H9 (cell line): Measurements from ENCODE around the gene PNMA5. TPM values are rescaled to one million over a fixed set of nuclear protein-coding genes. Genes with fewer than 3 reads are reported as not detected.
"Not testable (repeated sequence)": the region's sequence is repeated elsewhere in the genome, so short reads cannot be mapped to it uniquely, and the experiment has no call there.

Experiments
- DNase-seq: peaks from one replicate; pipeline ENCODE4 v3.0.0-alpha.2; 2017
- H2AFZ ChIP-seq: one replicate; pipeline ENCODE4 v1.6.1; 2013; ENCODE audit warnings: mild to moderate bottlenecking, low read length, control low read depth, moderate library complexity
- H2AK5ac ChIP-seq: 2 replicates; pipeline ENCODE4 v1.6.1; 2013; ENCODE audit warnings: low read length, control low read depth, mixed read lengths; ENCODE audit not compliant: insufficient read length
- H2BK120ac ChIP-seq: one replicate; pipeline ENCODE4 v1.6.1; 2013; ENCODE audit warnings: low read depth, mild to moderate bottlenecking, low read length, control low read depth, inconsistent platforms; ENCODE audit not compliant: poor library complexity, severe bottlenecking
- H2BK12ac ChIP-seq: 2 replicates; pipeline ENCODE4 v1.6.1; 2013; ENCODE audit warnings: low read length, control low read depth, mixed read lengths, low read depth; ENCODE audit not compliant: insufficient read length
- H2BK15ac ChIP-seq: 2 replicates; pipeline ENCODE4 v1.6.1; 2013; ENCODE audit warnings: low read depth, low read length, control low read depth
- H2BK20ac ChIP-seq: one replicate; pipeline ENCODE4 v1.6.1; 2013; ENCODE audit warnings: low read depth, mild to moderate bottlenecking, low read length, control low read depth, inconsistent platforms; ENCODE audit not compliant: poor library complexity, severe bottlenecking
- H2BK5ac ChIP-seq: 2 replicates; pipeline ENCODE4 v1.6.1; 2013; ENCODE audit warnings: low read length, control low read depth, mixed read lengths; ENCODE audit not compliant: insufficient read length
- H3K14ac ChIP-seq: 2 replicates; pipeline ENCODE4 v1.6.1; 2013; ENCODE audit warnings: low read length, control low read depth; ENCODE audit not compliant: insufficient read depth
- H3K18ac ChIP-seq: 2 replicates; pipeline ENCODE4 v1.6.1; 2013; ENCODE audit warnings: low read depth, mild to moderate bottlenecking, mixed read lengths, low read length, control low read depth; ENCODE audit not compliant: insufficient read length
- H3K23ac ChIP-seq: 2 replicates; pipeline ENCODE4 v1.6.1; 2013; ENCODE audit warnings: low read length, control low read depth, mixed read lengths, low read depth; ENCODE audit not compliant: insufficient read length
- H3K23me2 ChIP-seq: 2 replicates; pipeline ENCODE4 v1.6.1; 2013; ENCODE audit warnings: low read depth, mild to moderate bottlenecking, mixed read lengths, low read length, control low read depth; ENCODE audit not compliant: insufficient read length, poor library complexity, severe bottlenecking
- H3K27ac ChIP-seq: 2 replicates; pipeline ENCODE4 v1.5.1; 2013; ENCODE audit warnings: low read length, control low read depth, mixed read lengths, low read depth; ENCODE audit not compliant: insufficient read length
- H3K27me3 ChIP-seq: 2 replicates; pipeline ENCODE4 v1.6.1; 2013; ENCODE audit warnings: low read length, control low read depth, inconsistent platforms; ENCODE audit not compliant: insufficient read depth
- H3K4ac ChIP-seq: 2 replicates; pipeline ENCODE4 v1.6.1; 2013; ENCODE audit warnings: low read depth, mild to moderate bottlenecking, control low read depth, inconsistent platforms, low read length, moderate library complexity
- H3K4me1 ChIP-seq: 2 replicates; pipeline ENCODE4 v1.6.1; 2013; ENCODE audit warnings: low read length, control low read depth, inconsistent platforms; ENCODE audit not compliant: insufficient read depth
- H3K4me2 ChIP-seq: 2 replicates; pipeline ENCODE4 v1.6.1; 2013; ENCODE audit warnings: low read length, control low read depth, mixed read lengths; ENCODE audit not compliant: insufficient read length, insufficient read depth
- H3K56ac ChIP-seq: 2 replicates; pipeline ENCODE4 v1.6.1; 2013; ENCODE audit warnings: low read depth, mild to moderate bottlenecking, mixed read lengths, low read length, control low read depth; ENCODE audit not compliant: insufficient read length
- H3K79me1 ChIP-seq: 2 replicates; pipeline ENCODE4 v1.6.1; 2013; ENCODE audit warnings: low read depth, mild to moderate bottlenecking, moderate library complexity, low read length, control low read depth, inconsistent platforms; ENCODE audit not compliant: insufficient read depth, poor library complexity, severe bottlenecking
- H3K79me2 ChIP-seq: 2 replicates; pipeline ENCODE4 v1.6.1; 2013; ENCODE audit warnings: low read length, control low read depth, inconsistent platforms; ENCODE audit not compliant: insufficient read depth
- H3K9ac ChIP-seq: 2 replicates; pipeline ENCODE4 v1.6.1; 2013; ENCODE audit warnings: low read length, control low read depth, mixed read lengths; ENCODE audit not compliant: insufficient read length; ENCODE audit errors: extremely low read depth
- H3K9me3 ChIP-seq: one replicate; pipeline ENCODE4 v1.6.1; 2013; ENCODE audit warnings: low read depth, low read length, inconsistent platforms; ENCODE audit not compliant: control insufficient read depth
- H3T11ph ChIP-seq: one replicate; pipeline ENCODE4 v1.6.1; 2013; ENCODE audit warnings: mild to moderate bottlenecking, low read length, control low read depth, inconsistent platforms
- H4K20me1 ChIP-seq: one replicate; pipeline ENCODE4 v1.6.1; 2013; ENCODE audit not compliant: control insufficient read depth, insufficient read length, insufficient read depth
- H4K5ac ChIP-seq: 2 replicates; pipeline ENCODE4 v1.6.1; 2013; ENCODE audit warnings: low read depth, mild to moderate bottlenecking, mixed read lengths, low read length, control low read depth; ENCODE audit not compliant: insufficient read length
- H4K8ac ChIP-seq: replicated peaks from 2 replicates; pipeline ENCODE4 v1.6.1; 2013; ENCODE audit warnings: low read length, control low read depth, mixed read lengths, low read depth; ENCODE audit not compliant: insufficient read length
- H4K91ac ChIP-seq: 2 replicates; pipeline ENCODE4 v1.6.1; 2013; ENCODE audit warnings: low read depth, mild to moderate bottlenecking, moderate library complexity, mixed read lengths, low read length, control low read depth; ENCODE audit not compliant: insufficient read length
- H3K27ac Mint-ChIP-seq, 3 experiments: 2 replicates in 2 of 3; 3 replicates in 1 of 3; pipeline ENCODE4 v1.8.0; 2020 to 2021; ENCODE audit warnings: mixed read lengths in 3 of 3, mild to moderate bottlenecking in 1 of 3, moderate library complexity in 1 of 3
- H3K27me3 Mint-ChIP-seq: 2 replicates; pipeline ENCODE4 v1.8.0; 2021; ENCODE audit warnings: low read depth, mild to moderate bottlenecking, moderate library complexity, mixed read lengths
- H3K36me3 Mint-ChIP-seq, 3 experiments: 2 replicates in 2 of 3; 3 replicates in 1 of 3; pipeline ENCODE4 v1.8.0; 2020 to 2021; ENCODE audit warnings: low read depth in 3 of 3, mixed read lengths in 3 of 3; ENCODE audit not compliant: insufficient read depth in 1 of 3
- H3K4me1 Mint-ChIP-seq, 2 experiments: 2 replicates each; pipeline ENCODE4 v1.8.0; 2020; ENCODE audit warnings: mixed read lengths in 2 of 2
- H3K4me3 Mint-ChIP-seq, 2 experiments: 2 replicates in 1 of 2; 3 replicates in 1 of 2; pipeline ENCODE4 v1.8.0; 2020 to 2021; ENCODE audit warnings: mild to moderate bottlenecking in 2 of 2, mixed read lengths in 2 of 2, moderate library complexity in 1 of 2
- H3K9me3 Mint-ChIP-seq, 2 experiments: 2 replicates in 1 of 2; 3 replicates in 1 of 2; pipeline ENCODE4 v1.8.0; 2020; ENCODE audit warnings: mild to moderate bottlenecking in 2 of 2, mixed read lengths in 2 of 2, moderate library complexity in 1 of 2
- CTCF ChIP-seq: fragments of 200-600 bp; sonication (generic); conservative IDR thresholded peaks from 3 replicates; pipeline ENCODE4 v1.8.0; 2021; ENCODE audit warnings: antibody characterized with exemption, mild to moderate bottlenecking
- WGBS: extraction: QIAGEN DNeasy Blood & Tissue Kit; methylation state at CpG from one replicate; pipeline ENCODE4 v1.1.7; 2013; ENCODE audit warnings: missing lambda C conversion rate, low lambda C conversion rate, mixed read lengths; ENCODE audit not compliant: insufficient read length; ENCODE audit errors: extremely low coverage; 5-methylcytosine and 5-hydroxymethylcytosine counted together
- total RNA-seq: library from RNA; stranded (reverse); gene quantifications from 2 replicates; pipeline ENCODE4 v1.2.1, GENCODE V29; 2021

PNMA5 gene
- total RNA-seq, 1 experiment from 2014 or later = not detected

DNA sequence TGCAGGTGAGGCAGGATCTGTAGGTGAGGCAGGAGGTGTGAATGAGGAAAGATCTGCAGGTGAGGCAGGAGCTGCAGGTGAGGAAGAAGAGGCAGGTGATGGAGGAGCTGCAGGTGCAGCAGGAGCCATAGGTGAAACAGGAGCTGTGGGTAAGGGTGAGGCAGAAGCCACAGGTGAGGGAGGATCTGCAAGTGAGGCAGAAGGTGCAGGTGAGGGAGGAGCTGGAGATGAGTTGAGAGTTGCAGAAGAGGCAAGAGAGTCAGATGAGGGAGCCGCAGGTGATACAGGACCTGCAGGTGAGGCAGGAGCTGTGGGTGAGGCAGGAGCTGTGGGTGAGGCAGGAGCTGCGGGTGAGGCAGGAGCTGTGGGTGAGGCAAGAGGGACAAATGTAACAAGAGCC is 35.2 kb upstream of the PNMA5 start:
- Histone ChIP-seq H3K18ac (no peak overlapping the region), H2BK120ac (no peak overlapping the region), H3K4me1 (no peaks in the 10 kb centered on the region), H2BK12ac (no peak overlapping the region), H3K14ac (no peak overlapping the region), H3K9me3 (peaks cover 28% of the 10 kb centered on the region), H3K4me2 (no peak overlapping the region), H2BK20ac (no peak overlapping the region), H3K23me2 (peaks cover 5% of the 10 kb centered on the region), H3K56ac (no peak overlapping the region), H4K5ac (no peak overlapping the region), H3K27me3 (no peaks in the 10 kb centered on the region), H2AK5ac (no peak overlapping the region), H3K79me2 (no peaks in the 10 kb centered on the region), H4K20me1 (no peaks in the 10 kb centered on the region), H3K4ac (no peak overlapping the region), H2BK5ac (no peak overlapping the region), H3K9ac (no peak overlapping the region), H3K79me1 (no peaks in the 10 kb centered on the region), H2BK15ac (no peak overlapping the region), H3K23ac (no peak overlapping the region), H4K8ac (peak overlapping the region; percentile 89), H3T11ph (no peak overlapping the region), H3K27ac (no peak overlapping the region), H2AFZ (no peak overlapping the region), H4K91ac (no peak overlapping the region)
- no CpG with 5 or more reads among the region's 2 CpGs for WGBS
- H3K4me3 Mint-ChIP-seq = no peak overlapping the region
- no peaks in the 10 kb centered on the region for H3K4me1 Mint-ChIP-seq
- peak; percentile 32 for DNase-seq
- peaks cover 5 to 8% (median 5%) of the 10 kb centered on the region in 3 experiments; a peak in 6 of 7 replicates for H3K36me3 Mint-ChIP-seq
- TF ChIP-seq CTCF = no peak
- peaks cover 65 to 75% of the 10 kb centered on the region in 2 experiments for H3K9me3 Mint-ChIP-seq
- peaks cover 27% of the 10 kb centered on the region for H3K27me3 Mint-ChIP-seq
- H3K27ac Mint-ChIP-seq = no peak overlapping the region

- not testable (repeated sequence) for DNase-seq, H2AK5ac ChIP-seq, H3K4me1 ChIP-seq, H3K14ac ChIP-seq, H3K79me1 ChIP-seq, H3K18ac ChIP-seq, H2BK12ac ChIP-seq, H2BK15ac ChIP-seq, H3K4me3 Mint-ChIP-seq, H3K27ac ChIP-seq, H3K27ac Mint-ChIP-seq, H4K91ac ChIP-seq, H3K56ac ChIP-seq, H4K5ac ChIP-seq, H2BK120ac ChIP-seq, H3K4me2 ChIP-seq, H3K27me3 ChIP-seq, H2BK5ac ChIP-seq, H3K36me3 Mint-ChIP-seq, H3K23ac ChIP-seq, H4K20me1 ChIP-seq, H4K8ac ChIP-seq, H2AFZ ChIP-seq, H2BK20ac ChIP-seq, H3T11ph ChIP-seq, H3K79me2 ChIP-seq, H3K9ac ChIP-seq, H3K23me2 ChIP-seq, H3K4ac ChIP-seq, H3K4me1 Mint-ChIP-seq
- H3K27me3 Mint-ChIP-seq = peaks cover 26% of the 10 kb centered on the region
- peaks cover 29% of the 10 kb centered on the region for H3K9me3 ChIP-seq
- WGBS = no CpG with 5 or more reads among the region's 11 CpGs
- H3K9me3 Mint-ChIP-seq = peaks cover 62 to 75% of the 10 kb centered on the region in 2 experiments
These were observed 34.6 kb upstream of the PNMA5 start for GRCh38 chrX:153028487-153028886.
